Fibroblast of lung (primary cell): ENCODE measurements around the gene SLC22A23. TPM values are rescaled to one million over a fixed set of nuclear protein-coding genes. Genes with fewer than 3 reads are reported as not detected.

Source experiments
- DNase-seq, 2 donors: peaks; one replicate each; pipeline versions ENCODE4 v3.0.0 to v3.0.0-alpha.2; 2010; ENCODE audit warnings: low read depth in 2 of 2
- H2AFZ ChIP-seq: 2 replicates; pipeline ENCODE4 v1.5.1; 2012; ENCODE audit warnings: low read length, control low read depth, inconsistent platforms
- H3K27ac ChIP-seq: 2 replicates; pipeline ENCODE4 v1.5.1; 2011; ENCODE audit warnings: low read length, control low read depth; ENCODE audit not compliant: insufficient read depth
- H3K27me3 ChIP-seq: 2 replicates; pipeline ENCODE4 v1.5.1; 2011; ENCODE audit warnings: mild to moderate bottlenecking, low read length; ENCODE audit not compliant: control insufficient read depth, insufficient read depth
- H3K36me3 ChIP-seq: 2 replicates; pipeline ENCODE4 v1.5.1; 2011; ENCODE audit warnings: low read length; ENCODE audit not compliant: control insufficient read depth, insufficient read depth
- H3K4me1 ChIP-seq: 2 replicates; pipeline ENCODE4 v1.5.1; 2011; ENCODE audit warnings: low read length; ENCODE audit not compliant: control insufficient read depth, insufficient read depth; ENCODE audit errors: extremely low read depth
- H3K4me2 ChIP-seq: 2 replicates; pipeline ENCODE4 v1.5.1; 2011; ENCODE audit warnings: low read length, control low read depth; ENCODE audit not compliant: insufficient read depth; ENCODE audit errors: extremely low read depth
- H3K4me3 ChIP-seq, 4 experiments: fragments of 200-600 bp in 1 of 4; sonication (generic) in 1 of 4; replicated peaks in 1 of 4; 2 replicates each; pipeline ENCODE4 v1.5.1; 2011 to 2016; ENCODE audit warnings: low read length in 4 of 4, low read depth in 3 of 4, mild to moderate bottlenecking in 3 of 4, control low read depth in 2 of 4, inconsistent platforms in 1 of 4, mixed read lengths in 1 of 4; ENCODE audit not compliant: insufficient read depth in 1 of 4; ENCODE audit errors: control extremely low read depth in 1 of 4
- H3K79me2 ChIP-seq: 2 replicates; pipeline ENCODE4 v1.5.1; 2012; ENCODE audit warnings: mild to moderate bottlenecking, low read length, inconsistent platforms; ENCODE audit not compliant: control insufficient read depth, insufficient read depth
- H3K9ac ChIP-seq: 2 replicates; pipeline ENCODE4 v1.5.1; 2011; ENCODE audit warnings: mild to moderate bottlenecking, low read length, control low read depth; ENCODE audit not compliant: insufficient read depth
- H3K9me3 ChIP-seq: 2 replicates; pipeline ENCODE4 v1.5.1; 2012; ENCODE audit warnings: low read depth, low read length; ENCODE audit not compliant: control insufficient read depth, insufficient read depth
- H4K20me1 ChIP-seq: 2 replicates; pipeline ENCODE4 v1.5.1; 2011; ENCODE audit warnings: low read length; ENCODE audit not compliant: control insufficient read depth, insufficient read depth; ENCODE audit errors: extremely low read depth
- CTCF ChIP-seq, 2 donors: IDR thresholded peaks in 1 of 2; conservative IDR thresholded peaks in 1 of 2; 1 replicate in 1 of 2; 2 replicates in 1 of 2; pipeline ENCODE4 v1.5.1; 2011 to 2012; ENCODE audit warnings: low read length in 2 of 2, control low read depth in 1 of 2, inconsistent platforms in 1 of 2, low read depth in 1 of 2, mild to moderate bottlenecking in 1 of 2
- EZH2 ChIP-seq: IDR thresholded peaks from 2 replicates; pipeline ENCODE4 v1.5.1; 2012; ENCODE audit warnings: low read length, control low read depth, mild to moderate bottlenecking; ENCODE audit errors: missing control alignments
- polyA plus RNA-seq, 2 donors: library from polyadenylated mRNA; depleted of rRNA in 1 of 2; stranded (reverse) in 1 of 2; unstranded in 1 of 2; fragments of >200 nt; gene quantifications; 2 replicates each; pipeline ENCODE4 v1.2.1, GENCODE V29; 2011 to 2012; ENCODE audit warnings: missing spikeins in 1 of 2
- total RNA-seq: library from RNA; depleted of rRNA; stranded (reverse); fragments of >200 nt; gene quantifications from 2 replicates; pipeline ENCODE4 v1.2.1, GENCODE V29; 2014

The SLC22A23 gene
- total and polyA plus RNA-seq, 2 donors (not counting 1 experiment from before 2014, with no cell fraction given): 0.37 to 3.0 TPM

- Histone ChIP-seq H3K4me2 (no peak overlapping the region), H3K27me3 (peaks cover 2% of the 10 kb centered on the region), H4K20me1 (no peaks in the 10 kb centered on the region), H3K4me3 (no peak overlapping the region), H3K36me3 (no peaks in the 10 kb centered on the region), H3K4me1 (no peaks in the 10 kb centered on the region), H3K79me2 (no peaks in the 10 kb centered on the region), H3K9ac (no peak overlapping the region), H2AFZ (no peak overlapping the region), H3K9me3 (no peaks in the 10 kb centered on the region), H3K27ac (no peak overlapping the region)
- TF ChIP-seq EZH2: no peak
- no peak for TF ChIP-seq CTCF (conservative IDR thresholded peaks at IDR 0.05 in 1 of 2, IDR thresholded peaks at IDR 0.05 in 1 of 2; ENCODE audit: low read depth in 1 of 2, low read length in 2 of 2)
- DNase-seq: no peak
These were observed 23.8 kb downstream of the SLC22A23 start for GRCh38 chr6:3433005-3433404.

GRCh38 chr6:3432416-3432815 lies 24.4 kb downstream of the SLC22A23 start:
- Histone ChIP-seq H3K4me2 (no peak overlapping the region), H3K9me3 (no peaks in the 10 kb centered on the region), H3K4me3 (no peak overlapping the region), H3K27me3 (peaks cover 2% of the 10 kb centered on the region), H4K20me1 (no peaks in the 10 kb centered on the region), H3K36me3 (no peaks in the 10 kb centered on the region), H2AFZ (no peak overlapping the region), H3K9ac (no peak overlapping the region), H3K79me2 (no peaks in the 10 kb centered on the region), H3K27ac (no peak overlapping the region), H3K4me1 (no peaks in the 10 kb centered on the region)
- no peak for DNase-seq
- no peak for TF ChIP-seq EZH2
- TF ChIP-seq CTCF (conservative IDR thresholded peaks at IDR 0.05 in 1 of 2, IDR thresholded peaks at IDR 0.05 in 1 of 2; ENCODE audit: low read depth in 1 of 2, low read length in 2 of 2): no peak

GRCh38 chr6:3431994-3432393 lies 24.9 kb downstream of the SLC22A23 start:
- peaks cover 2% of the 10 kb centered on the region for H3K27me3 ChIP-seq
- no peaks in the 10 kb centered on the region for H3K9me3 ChIP-seq
- H3K4me2 ChIP-seq: no peak overlapping the region
- H3K4me1 ChIP-seq: no peaks in the 10 kb centered on the region
- H3K27ac ChIP-seq: no peak overlapping the region
- no peak overlapping the region for H2AFZ ChIP-seq
- no peak for DNase-seq
- no peaks in the 10 kb centered on the region for H4K20me1 ChIP-seq
- H3K79me2 ChIP-seq: no peaks in the 10 kb centered on the region
- no peak overlapping the region for H3K9ac ChIP-seq
- no peak overlapping the region for H3K4me3 ChIP-seq
- no peak for TF ChIP-seq EZH2
- no peak for TF ChIP-seq CTCF (conservative IDR thresholded peaks at IDR 0.05 in 1 of 2, IDR thresholded peaks at IDR 0.05 in 1 of 2; ENCODE audit: low read depth in 1 of 2, low read length in 2 of 2)
- H3K36me3 ChIP-seq: no peaks in the 10 kb centered on the region
